GM12874 (cell line): ENCODE measurements around the gene MTMR3.

Experiments
- TF ChIP-seq, protein P1 (sequence below): IDR thresholded peaks from 2 replicates; pipeline ENCODE4 v1.5.1; 2011; ENCODE audit warnings: low read depth, mild to moderate bottlenecking, control low read depth, low read length, moderate library complexity; ENCODE audit not compliant: insufficient read depth

Gene MTMR3

DNA sequence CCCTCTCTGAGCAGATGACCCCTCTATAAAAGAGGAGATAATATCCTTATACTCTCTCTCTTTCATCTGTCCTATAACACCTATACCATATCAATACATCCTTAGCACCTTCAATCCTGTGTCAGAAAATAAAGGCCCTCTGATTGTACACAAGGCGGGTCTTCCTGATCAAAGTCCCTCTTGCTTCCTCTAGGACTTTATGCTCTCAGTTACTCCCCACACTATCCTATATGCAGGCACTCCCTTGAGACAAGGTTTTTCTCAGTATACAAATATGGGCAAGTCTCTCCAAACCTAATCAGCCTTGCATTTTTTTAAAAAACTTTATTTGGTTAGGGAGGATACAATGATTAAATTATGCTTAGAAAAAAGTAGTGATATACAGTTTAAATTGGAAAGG, 180.0 kb downstream of the MTMR3 start:
- TF ChIP-seq, protein P1, sequence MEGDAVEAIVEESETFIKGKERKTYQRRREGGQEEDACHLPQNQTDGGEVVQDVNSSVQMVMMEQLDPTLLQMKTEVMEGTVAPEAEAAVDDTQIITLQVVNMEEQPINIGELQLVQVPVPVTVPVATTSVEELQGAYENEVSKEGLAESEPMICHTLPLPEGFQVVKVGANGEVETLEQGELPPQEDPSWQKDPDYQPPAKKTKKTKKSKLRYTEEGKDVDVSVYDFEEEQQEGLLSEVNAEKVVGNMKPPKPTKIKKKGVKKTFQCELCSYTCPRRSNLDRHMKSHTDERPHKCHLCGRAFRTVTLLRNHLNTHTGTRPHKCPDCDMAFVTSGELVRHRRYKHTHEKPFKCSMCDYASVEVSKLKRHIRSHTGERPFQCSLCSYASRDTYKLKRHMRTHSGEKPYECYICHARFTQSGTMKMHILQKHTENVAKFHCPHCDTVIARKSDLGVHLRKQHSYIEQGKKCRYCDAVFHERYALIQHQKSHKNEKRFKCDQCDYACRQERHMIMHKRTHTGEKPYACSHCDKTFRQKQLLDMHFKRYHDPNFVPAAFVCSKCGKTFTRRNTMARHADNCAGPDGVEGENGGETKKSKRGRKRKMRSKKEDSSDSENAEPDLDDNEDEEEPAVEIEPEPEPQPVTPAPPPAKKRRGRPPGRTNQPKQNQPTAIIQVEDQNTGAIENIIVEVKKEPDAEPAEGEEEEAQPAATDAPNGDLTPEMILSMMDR, result no peak

GRCh38 chr22:30064172-30064571, 181.2 kb downstream of the MTMR3 start:
- TF ChIP-seq, protein P1, result no peak

GRCh38 chr22:30073743-30074142, 190.8 kb downstream of the MTMR3 start:
- TF ChIP-seq, protein P1, result no peak

GRCh38 chr22:30074147-30074546, 191.2 kb downstream of the MTMR3 start:
- TF ChIP-seq, protein P1, result no peak

GRCh38 chr22:30074994-30075393, 192.0 kb downstream of the MTMR3 start:
- TF ChIP-seq, protein P1, result no peak

DNA sequence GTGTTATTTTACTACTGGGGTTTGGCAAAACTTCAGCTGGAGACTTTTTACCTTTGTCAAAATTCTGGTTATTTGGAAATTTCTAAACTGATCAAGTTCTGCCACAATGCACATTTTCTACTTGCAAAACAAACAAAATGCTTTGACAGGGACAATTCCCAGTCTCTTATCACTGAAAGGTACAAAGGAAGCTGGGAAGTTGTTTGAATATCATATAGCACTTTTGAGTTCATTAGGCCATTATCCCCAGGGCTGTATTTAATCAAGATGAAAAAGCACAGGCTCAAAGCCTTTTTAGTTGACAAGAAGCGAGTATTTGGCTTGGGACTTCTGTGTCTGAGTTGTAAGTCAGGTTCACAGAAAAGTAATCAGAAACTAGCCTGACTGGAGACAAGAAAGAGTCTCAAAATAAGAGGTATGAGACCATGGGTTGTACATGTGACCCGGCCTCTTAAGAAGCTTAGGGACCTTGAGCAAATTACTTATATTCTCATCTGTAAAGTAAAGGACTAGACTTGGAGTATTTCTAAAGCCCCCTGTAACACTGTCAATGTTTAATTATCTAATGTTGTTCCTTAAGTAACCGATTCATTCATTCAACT, 194.4 kb downstream of the MTMR3 start:
- TF ChIP-seq, protein P1, result no peak

GRCh38 chr22:30078320-30079311, 195.6 kb downstream of the MTMR3 start:
- TF ChIP-seq, protein P1, result no peak
